SK-N-SH (cell line): Measurements from ENCODE around the gene SPRYD3. TPM values are rescaled to one million over a fixed set of nuclear protein-coding genes. Genes with fewer than 3 reads are reported as not detected.

Source experiments
- CTCF ChIA-PET: fragments of 300-600, 350-600 bp; formaldehyde crosslinking; extraction: SDS; loops from one replicate; lab custom pipeline; 2021; lab: Yijun Ruan, JAX
- POLR2A ChIA-PET: fragments of 350-600 bp; sonication (Branson Sonifier 250); formaldehyde crosslinking; extraction: SDS; loops from one replicate; lab custom pipeline; 2020; ENCODE audit warnings: antibody characterized with exemption, inconsistent platforms; lab: Yijun Ruan, JAX
- DNase-seq: peaks from one replicate; pipeline ENCODE4 v3.0.0; 2012
- H2AFZ ChIP-seq: fragments of 200-600 bp; sonication (generic); 2 replicates; pipeline ENCODE4 v1.8.1; 2016; ENCODE audit warnings: antibody characterized with exemption, mild to moderate bottlenecking, low read depth
- H3F3A ChIP-seq: fragments of 200-600 bp; sonication (generic); replicated peaks from 2 replicates; pipeline ENCODE3; 2016; ENCODE audit warnings: antibody characterized with exemption, mild to moderate bottlenecking; ENCODE audit not compliant: insufficient read depth
- H3K27ac ChIP-seq, 2 experiments: fragments of 200-500 bp in 1 of 2; fragments of 200-600 bp in 1 of 2; sonication (Bioruptor generic) in 1 of 2; sonication (generic), shearing (Covaris generic) in 1 of 2; 2 replicates each; pipeline versions ENCODE4 v1.5.1 to v1.6.1; 2014 to 2016; ENCODE audit warnings: low read depth in 2 of 2, inconsistent platforms in 1 of 2, low read length in 1 of 2, mild to moderate bottlenecking in 1 of 2, mixed read lengths in 1 of 2
- H3K27me3 ChIP-seq: fragments of 200-600 bp; sonication (generic), shearing (Covaris generic); 2 replicates; pipeline ENCODE4 v1.6.1; 2016; ENCODE audit warnings: mixed run types; ENCODE audit not compliant: insufficient read depth
- H3K36me3 ChIP-seq, 2 experiments: fragments of 200-500 bp in 1 of 2; fragments of 200-600 bp in 1 of 2; sonication (Bioruptor generic) in 1 of 2; sonication (generic) in 1 of 2; replicated peaks in 1 of 2; 2 replicates each; pipeline versions ENCODE3 to v1.5.1; 2014 to 2016; ENCODE audit warnings: low read length in 1 of 2, mild to moderate bottlenecking in 1 of 2; ENCODE audit not compliant: insufficient read depth in 2 of 2, control insufficient read depth in 1 of 2
- H3K4me1 ChIP-seq, 2 experiments: fragments of 200-500 bp in 1 of 2; fragments of 200-600 bp in 1 of 2; sonication (Bioruptor generic) in 1 of 2; sonication (generic), shearing (Covaris generic) in 1 of 2; 2 replicates each; pipeline versions ENCODE4 v1.5.1 to v1.6.1; 2014 to 2016; ENCODE audit warnings: low read depth in 1 of 2, low read length in 1 of 2, mixed run types in 1 of 2; ENCODE audit not compliant: insufficient read depth in 2 of 2, control insufficient read depth in 1 of 2
- H3K4me2 ChIP-seq: fragments of 200-600 bp; sonication (generic), shearing (Covaris generic); 2 replicates; pipeline ENCODE4 v1.6.1; 2017; ENCODE audit warnings: mixed run types
- H3K4me3 ChIP-seq, 2 experiments: fragments of 200-500 bp in 1 of 2; fragments of 200-600 bp in 1 of 2; sonication (Bioruptor generic) in 1 of 2; sonication (generic), shearing (Covaris generic) in 1 of 2; 2 replicates each; pipeline versions ENCODE4 v1.5.1 to v1.8.1; 2014 to 2016; ENCODE audit warnings: low read depth in 2 of 2, inconsistent platforms in 1 of 2, low read length in 1 of 2, mild to moderate bottlenecking in 1 of 2, mixed read lengths in 1 of 2, moderate library complexity in 1 of 2
- H3K79me2 ChIP-seq: fragments of 200-600 bp; sonication (generic); 2 replicates; pipeline ENCODE4 v1.8.1; 2017; ENCODE audit warnings: mild to moderate bottlenecking; ENCODE audit not compliant: insufficient read depth
- H3K9ac ChIP-seq: fragments of 200-600 bp; sonication (generic); 2 replicates; pipeline ENCODE4 v1.6.1; 2017; ENCODE audit warnings: mixed run types
- H3K9me2 ChIP-seq: fragments of 200-600 bp; sonication (generic); 2 replicates; pipeline ENCODE4 v1.6.1; 2017; ENCODE audit warnings: mixed run types
- H3K9me3 ChIP-seq: fragments of 200-600 bp; sonication (generic); 2 replicates; pipeline ENCODE4 v1.6.1; 2017; ENCODE audit warnings: mixed run types, mild to moderate bottlenecking, moderate library complexity
- H4K20me1 ChIP-seq: fragments of 200-600 bp; sonication (generic); 2 replicates; pipeline ENCODE4 v1.6.1; 2017; ENCODE audit warnings: mild to moderate bottlenecking, mixed run types; ENCODE audit not compliant: insufficient read depth
- ELF1 ChIP-seq: IDR thresholded peaks from 2 replicates; pipeline ENCODE4 v1.4.0; 2012
- IRF3 ChIP-seq: fragments of 150-350 bp; IDR thresholded peaks from 2 replicates; pipeline ENCODE4 v1.6.1; 2016; ENCODE audit warnings: mild to moderate bottlenecking, low read depth, low read length
- JUND ChIP-seq: IDR thresholded peaks from 2 replicates; pipeline ENCODE4 v1.4.0; 2012
- MAX ChIP-seq: IDR thresholded peaks from 2 replicates; pipeline ENCODE4 v1.4.0; 2012; ENCODE audit warnings: low read depth
- NFIC ChIP-seq: IDR thresholded peaks from 2 replicates; pipeline ENCODE4 v1.4.0; 2012; ENCODE audit warnings: borderline replicate concordance
- REST ChIP-seq: IDR thresholded peaks from 2 replicates; pipeline ENCODE4 v1.6.1; 2012; ENCODE audit warnings: mild to moderate bottlenecking, low read depth, low read length, moderate library complexity
- RFX5 ChIP-seq: IDR thresholded peaks from 2 replicates; pipeline ENCODE4 v1.6.1; 2012; ENCODE audit warnings: mild to moderate bottlenecking, improper control_type of control experiment, low read length
- RXRA ChIP-seq: IDR thresholded peaks from 2 replicates; pipeline ENCODE4 v1.4.0; 2012; ENCODE audit warnings: low read depth, mild to moderate bottlenecking, borderline replicate concordance
- SIN3A ChIP-seq: IDR thresholded peaks from 2 replicates; pipeline ENCODE4 v1.6.1; 2012; ENCODE audit warnings: low read depth, mild to moderate bottlenecking, low read length, moderate library complexity, borderline replicate concordance
- TAF1 ChIP-seq: IDR thresholded peaks from 2 replicates; pipeline ENCODE4 v1.6.1; 2012; ENCODE audit warnings: low read depth, mild to moderate bottlenecking, low read length, moderate library complexity, borderline replicate concordance
- TEAD4 ChIP-seq: IDR thresholded peaks from 2 replicates; pipeline ENCODE4 v1.4.0; 2012; ENCODE audit warnings: mild to moderate bottlenecking, borderline replicate concordance; ENCODE audit not compliant: insufficient read depth
- USF1 ChIP-seq: IDR thresholded peaks from 2 replicates; pipeline ENCODE4 v1.4.0; 2012; ENCODE audit warnings: low read depth, borderline replicate concordance
- USF2 ChIP-seq: fragments of 150-350 bp; IDR thresholded peaks from 2 replicates; pipeline ENCODE4 v1.6.1; 2017; ENCODE audit warnings: antibody characterized with exemption, low read length, low read depth, borderline replicate concordance
- WGBS: methylation state at CpG from one replicate; pipeline ENCODE4 v1.1.6; 2017; ENCODE audit warnings: low lambda C conversion rate; 5-methylcytosine and 5-hydroxymethylcytosine counted together
- polyA plus RNA-seq, 3 experiments: library from polyadenylated mRNA; depleted of rRNA; stranded (reverse); fragments of >200 nt; gene quantifications; 2 replicates each; pipeline ENCODE4 v1.2.3, GENCODE V29; 2012

Gene SPRYD3
- polyA plus RNA-seq, 1 of the 3 experiments (the other 2 are of a cell fraction) = 20.3 TPM

- no peak overlapping the region for H3K4me3 ChIP-seq
- no peak overlapping the region for H3K9ac ChIP-seq
- H3K4me2 ChIP-seq = no peak overlapping the region
- DNase-seq = no peak
- H3K27me3 ChIP-seq = no peaks in the 10 kb centered on the region
- no peaks in the 10 kb centered on the region for H3K79me2 ChIP-seq
- H3K27ac ChIP-seq = no peak overlapping the region; a peak in 1 of 4 replicates
- H2AFZ ChIP-seq = no peak overlapping the region
- no peaks in the 10 kb centered on the region for H3F3A ChIP-seq
- no peaks in the 10 kb centered on the region for H3K9me3 ChIP-seq
- no peaks in the 10 kb centered on the region for H4K20me1 ChIP-seq
- CTCF ChIA-PET = interaction anchor here (2.3 to 2.4 kb wide), 2 partner anchors 8 to 41 kb away, joined by 8 to 18 read pairs; no protein-coding TSS in a partner anchor
- no peak for TF ChIP-seq ELF1
- no peak for TF ChIP-seq RFX5
- no peak for TF ChIP-seq RXRA
- no peak for TF ChIP-seq IRF3
- TF ChIP-seq SIN3A = no peak
- no peak for TF ChIP-seq TAF1
- no peak for TF ChIP-seq REST
- no peak for TF ChIP-seq NFIC
- TF ChIP-seq USF1 = no peak
- no peak for TF ChIP-seq USF2
- no peak for TF ChIP-seq MAX
- TF ChIP-seq JUND = no peak
- no peak for TF ChIP-seq TEAD4
- TF ChIP-seq, all 33 proteins: peak for 0
- H3K4me1 ChIP-seq = peaks cover 0 to 10% of the 10 kb centered on the region in 2 experiments; a peak in 1 of 4 replicates
- no peaks in the 10 kb centered on the region for H3K9me2 ChIP-seq
- peaks cover 0 to 3% of the 10 kb centered on the region in 2 experiments for H3K36me3 ChIP-seq
- POLR2A ChIA-PET = no interaction called here
- 75% methylated on average over 7 of the region's 7 CpGs for WGBS
Measured at GRCh38 chr12:53107122-53107521, 27.9 kb upstream of the SPRYD3 start.
